ENCODE measurements around the gene CAB39L.

CAB39L gene

GRCh38 chr13:49304763-49305700 lies 138.8 kb downstream of the CAB39L start:
- DNase-seq (ENCODE audit: low read depth) = no peak
- TF ChIP-seq, protein P1, sequence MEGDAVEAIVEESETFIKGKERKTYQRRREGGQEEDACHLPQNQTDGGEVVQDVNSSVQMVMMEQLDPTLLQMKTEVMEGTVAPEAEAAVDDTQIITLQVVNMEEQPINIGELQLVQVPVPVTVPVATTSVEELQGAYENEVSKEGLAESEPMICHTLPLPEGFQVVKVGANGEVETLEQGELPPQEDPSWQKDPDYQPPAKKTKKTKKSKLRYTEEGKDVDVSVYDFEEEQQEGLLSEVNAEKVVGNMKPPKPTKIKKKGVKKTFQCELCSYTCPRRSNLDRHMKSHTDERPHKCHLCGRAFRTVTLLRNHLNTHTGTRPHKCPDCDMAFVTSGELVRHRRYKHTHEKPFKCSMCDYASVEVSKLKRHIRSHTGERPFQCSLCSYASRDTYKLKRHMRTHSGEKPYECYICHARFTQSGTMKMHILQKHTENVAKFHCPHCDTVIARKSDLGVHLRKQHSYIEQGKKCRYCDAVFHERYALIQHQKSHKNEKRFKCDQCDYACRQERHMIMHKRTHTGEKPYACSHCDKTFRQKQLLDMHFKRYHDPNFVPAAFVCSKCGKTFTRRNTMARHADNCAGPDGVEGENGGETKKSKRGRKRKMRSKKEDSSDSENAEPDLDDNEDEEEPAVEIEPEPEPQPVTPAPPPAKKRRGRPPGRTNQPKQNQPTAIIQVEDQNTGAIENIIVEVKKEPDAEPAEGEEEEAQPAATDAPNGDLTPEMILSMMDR (IDR thresholded peaks at IDR 0.05; ENCODE audit: low read length, missing control alignments) = no peak
- no peak overlapping the region for H3K4me3 ChIP-seq (replicated peaks; ENCODE audit: low read depth, low read length)

- TF ChIP-seq, protein P1 (IDR thresholded peaks at IDR 0.05; ENCODE audit: low read length, missing control alignments) = no peak
- no peak overlapping the region for H3K4me3 ChIP-seq (replicated peaks; ENCODE audit: low read depth, low read length)
- DNase-seq (ENCODE audit: low read depth) = no peak
Measured at GRCh38 chr13:49304356-49304755, 139.5 kb downstream of the CAB39L start.

DNA sequence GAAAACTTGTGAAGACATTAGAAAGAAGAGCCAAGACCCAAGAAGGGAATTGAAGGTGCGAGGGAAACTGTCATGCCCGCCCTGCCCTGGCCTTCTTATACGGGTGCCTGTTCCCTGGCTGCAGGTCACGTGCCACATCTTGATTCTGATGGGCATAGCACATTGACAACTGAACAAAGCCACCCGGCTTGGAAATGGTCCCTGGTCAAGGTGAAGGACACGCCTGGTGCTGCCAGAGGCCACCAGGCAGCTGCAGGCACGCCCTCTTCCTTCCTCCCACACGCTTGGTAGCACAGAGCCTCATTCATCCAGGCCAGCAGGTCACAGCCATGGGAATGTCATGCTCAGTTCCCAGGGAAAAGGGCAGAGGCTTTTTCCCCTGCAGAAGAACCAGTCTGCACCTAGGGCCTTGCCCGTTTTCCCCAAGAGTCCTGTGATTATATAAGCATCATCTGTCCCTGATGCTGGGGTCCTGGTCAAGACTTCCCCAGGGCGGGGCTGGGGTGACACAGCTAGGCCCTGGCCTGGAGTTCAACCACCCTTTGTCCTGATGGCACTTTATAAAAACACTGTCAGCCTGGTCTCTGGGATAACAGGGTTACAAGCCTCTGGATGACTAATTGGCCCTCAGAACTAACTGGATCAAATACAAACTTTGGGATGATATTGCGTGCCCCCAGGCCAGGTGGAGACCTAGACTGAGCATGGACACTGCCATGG lies 140.2 kb downstream of the CAB39L start:
- no peak overlapping the region for H3K4me3 ChIP-seq (replicated peaks; ENCODE audit: low read depth, low read length)
- no peak for DNase-seq (ENCODE audit: low read depth)
- TF ChIP-seq, protein P1 (IDR thresholded peaks at IDR 0.05; ENCODE audit: low read length, missing control alignments) = no peak

GRCh38 chr13:49302817-49303216 lies 141.0 kb downstream of the CAB39L start:
- H3K4me3 ChIP-seq (replicated peaks; ENCODE audit: low read depth, low read length) = no peak overlapping the region
- no peak for DNase-seq (ENCODE audit: low read depth)
- TF ChIP-seq, protein P1 (IDR thresholded peaks at IDR 0.05; ENCODE audit: low read length, missing control alignments) = no peak

GRCh38 chr13:49302222-49302621 lies 141.6 kb downstream of the CAB39L start:
- TF ChIP-seq, protein P1 (IDR thresholded peaks at IDR 0.05; ENCODE audit: low read length, missing control alignments) = no peak
- DNase-seq (ENCODE audit: low read depth) = no peak
- no peak overlapping the region for H3K4me3 ChIP-seq (replicated peaks; ENCODE audit: low read depth, low read length)

GRCh38 chr13:49300739-49301589 lies 142.9 kb downstream of the CAB39L start:
- TF ChIP-seq, protein P1 (IDR thresholded peaks at IDR 0.05; ENCODE audit: low read length, missing control alignments) = peak; percentile 86
- DNase-seq (ENCODE audit: low read depth) = peak; percentile 81
- H3K4me3 ChIP-seq (replicated peaks; ENCODE audit: low read depth, low read length) = peak overlapping the region; percentile 34

All from fibroblast of pulmonary artery (primary cell).